ENCODE results near the gene AQP5. TPM values are rescaled to one million over a fixed set of nuclear protein-coding genes. Genes with fewer than 3 reads are reported as not detected.

The AQP5 gene
- total RNA-seq, 6 experiments from 2014 or later = not detected

- H3K27ac Mint-ChIP-seq = no peak overlapping the region
- no peak for DNase-seq
- TF ChIP-seq CTCF (IDR thresholded peaks at IDR 0.05) = 0 out of 2 replicates have a peak, but pooled peaks have one; percentile 6
- H3K4me1 Mint-ChIP-seq (ENCODE audit: low read depth) = peaks cover 10% of the 10 kb centered on the region
- no peaks in the 10 kb centered on the region for H3K9me3 Mint-ChIP-seq
- no peak overlapping the region for H3K4me3 Mint-ChIP-seq
- peaks cover 34% of the 10 kb centered on the region for H3K27me3 Mint-ChIP-seq (ENCODE audit: insufficient read depth)
- no peaks in the 10 kb centered on the region for H3K36me3 Mint-ChIP-seq (ENCODE audit: low read depth)
Measured at GRCh38 chr12:49954863-49955830, 6.5 kb upstream of the AQP5 start.

GRCh38 chr12:49955899-49956662, 5.6 kb upstream of the AQP5 start:
- H3K27me3 Mint-ChIP-seq (ENCODE audit: insufficient read depth) = peaks cover 34% of the 10 kb centered on the region
- peaks cover 18% of the 10 kb centered on the region for H3K4me1 Mint-ChIP-seq (ENCODE audit: low read depth)
- no peak overlapping the region for H3K27ac Mint-ChIP-seq
- DNase-seq = no peak
- no peak for TF ChIP-seq CTCF (IDR thresholded peaks at IDR 0.05)
- no peak overlapping the region for H3K4me3 Mint-ChIP-seq
- no peaks in the 10 kb centered on the region for H3K9me3 Mint-ChIP-seq
- H3K36me3 Mint-ChIP-seq (ENCODE audit: low read depth) = peaks cover 6% of the 10 kb centered on the region; the same call in 1 of the 2 replicates

- Mint-ChIP-seq H3K27ac (no peak overlapping the region), H3K27me3 (ENCODE audit: insufficient read depth) (peaks cover 33% of the 10 kb centered on the region)
Measured at GRCh38 chr12:49956663-49957569, 4.8 kb upstream of the AQP5 start.

GRCh38 chr12:49957570-49957967, 4.1 kb upstream of the AQP5 start:
- H3K9me3 Mint-ChIP-seq = no peaks in the 10 kb centered on the region
- peaks cover 34% of the 10 kb centered on the region for H3K27me3 Mint-ChIP-seq (ENCODE audit: insufficient read depth)
- H3K4me1 Mint-ChIP-seq (ENCODE audit: low read depth) = peaks cover 18% of the 10 kb centered on the region
- TF ChIP-seq CTCF (IDR thresholded peaks at IDR 0.05) = no peak
- no peak overlapping the region for H3K4me3 Mint-ChIP-seq
- H3K36me3 Mint-ChIP-seq (ENCODE audit: low read depth) = peaks cover 6% of the 10 kb centered on the region; the same call in 1 of the 2 replicates
- H3K27ac Mint-ChIP-seq = no peak overlapping the region
- no peak for DNase-seq

More at GRCh38 chr12:49956663-49957569, 4.8 kb upstream of the AQP5 start:
- DNase-seq = no peak
- Mint-ChIP-seq H3K4me1 (ENCODE audit: low read depth) (peaks cover 18% of the 10 kb centered on the region), H3K4me3 (no peak overlapping the region), H3K9me3 (no peaks in the 10 kb centered on the region), H3K36me3 (ENCODE audit: low read depth) (peaks cover 6% of the 10 kb centered on the region; the same call in 1 of the 2 replicates)
- no peak for TF ChIP-seq CTCF (IDR thresholded peaks at IDR 0.05)

Data from HFFc6 (cell line).